Activated CD4-positive, alpha-beta T cell treated with anti-CD3 and anti-CD28 coated beads, Interleukin-10, Interleukin-2, amounts not matched to agents 100 ng/mL and 50 ng/mL, durations not matched to agents 16 hours and 8 hours (primary cell): ENCODE results near the gene SULT2A1.
"Not testable (repeated sequence)": the region's sequence is repeated elsewhere in the genome, so short reads cannot be mapped to it uniquely, and the experiment has no call there.

Experiments
- DNase-seq: peaks from one replicate; pipeline ENCODE4 v3.0.0-alpha.2; 2020

The SULT2A1 gene

GRCh38 chr19:47886010-47886559, at the start of gene SULT2A1:
Gene SULT2A1, minus strand, starts transcription at chr19:47886315. Its CDS starts 58 bp downstream, at chr19:47886257.
- no peak for DNase-seq

GRCh38 chr19:47928581-47928980, 42.5 kb upstream of the SULT2A1 start:
- DNase-seq: not testable (repeated sequence)

GRCh38 chr19:47920107-47920506, 34.0 kb upstream of the SULT2A1 start:
- not testable (repeated sequence) for DNase-seq

- DNase-seq: not testable (repeated sequence)
Observed at GRCh38 chr19:47910191-47910590, 24.1 kb upstream of the SULT2A1 start.

GRCh38 chr19:47909350-47909749, 23.2 kb upstream of the SULT2A1 start:
- peak; percentile 73 for DNase-seq

- no peak for DNase-seq
Observed at GRCh38 chr19:47901370-47901769, 15.3 kb upstream of the SULT2A1 start.

- DNase-seq: no peak
Observed at GRCh38 chr19:47899335-47899734, 13.2 kb upstream of the SULT2A1 start.

- DNase-seq: no peak
Observed at GRCh38 chr19:47897861-47898260, 11.7 kb upstream of the SULT2A1 start.

- DNase-seq: no peak
Observed at GRCh38 chr19:47896773-47897172, 10.7 kb upstream of the SULT2A1 start.

- no peak for DNase-seq
Observed at GRCh38 chr19:47896019-47896418, 9.9 kb upstream of the SULT2A1 start.

- DNase-seq: no peak
Observed at GRCh38 chr19:47895165-47895782, 9.2 kb upstream of the SULT2A1 start.

GRCh38 chr19:47891923-47892666, 6.0 kb upstream of the SULT2A1 start:
- DNase-seq: no peak

GRCh38 chr19:47891622-47891922, 5.5 kb upstream of the SULT2A1 start:
- no peak for DNase-seq

- DNase-seq: no peak
Observed at GRCh38 chr19:47890865-47891621, 4.9 kb upstream of the SULT2A1 start.

GRCh38 chr19:47885067-47885463, 1.1 kb downstream of the SULT2A1 start:
- DNase-seq: no peak

GRCh38 chr19:47882890-47883289, 3.2 kb downstream of the SULT2A1 start:
- DNase-seq: no peak

- DNase-seq: no peak
Observed at GRCh38 chr19:47881757-47882156, 4.4 kb downstream of the SULT2A1 start.

- not testable (repeated sequence) for DNase-seq
Observed at GRCh38 chr19:47879385-47879784, 6.7 kb downstream of the SULT2A1 start.

- DNase-seq: no peak
Observed at GRCh38 chr19:47878906-47879305, 7.2 kb downstream of the SULT2A1 start.

- DNase-seq: no peak
Observed at GRCh38 chr19:47865166-47865565, 20.9 kb downstream of the SULT2A1 start.

- peak; percentile 87 for DNase-seq
Observed at GRCh38 chr19:47863514-47863936, 22.6 kb downstream of the SULT2A1 start.

GRCh38 chr19:47861630-47862029, 24.5 kb downstream of the SULT2A1 start:
- no peak for DNase-seq

- DNase-seq: no peak
Observed at GRCh38 chr19:47860602-47861297, 25.4 kb downstream of the SULT2A1 start.
